Mesenchymal stem cell (in vitro differentiated cells and primary cell): Measurements from ENCODE around the gene GSG1. TPM values are rescaled to one million over a fixed set of nuclear protein-coding genes. Genes with fewer than 3 reads are reported as not detected.

ENCODE experiments used
- DNase-seq: peaks from one replicate; pipeline ENCODE4 v3.0.0-alpha.2; 2013
- H2AFZ ChIP-seq: one replicate; pipeline ENCODE4 v1.6.1; 2013; ENCODE audit warnings: low read depth, mild to moderate bottlenecking, control low read depth, inconsistent platforms, low read length, moderate library complexity
- H2AK5ac ChIP-seq: 2 replicates; pipeline ENCODE4 v1.6.1; 2013; ENCODE audit warnings: low read length, moderate library complexity, mild to moderate bottlenecking, inconsistent platforms; ENCODE audit not compliant: severe bottlenecking
- H2BK120ac ChIP-seq: one replicate; pipeline ENCODE4 v1.6.1; 2013; ENCODE audit warnings: low read depth, mild to moderate bottlenecking, inconsistent platforms, low read length, moderate library complexity
- H2BK12ac ChIP-seq, 2 experiments: one replicate each; pipeline ENCODE4 v1.6.1; 2013; ENCODE audit warnings: inconsistent platforms in 2 of 2, low read length in 2 of 2, mild to moderate bottlenecking in 2 of 2, moderate library complexity in 2 of 2, control low read depth in 1 of 2
- H2BK15ac ChIP-seq: one replicate; pipeline ENCODE4 v1.6.1; 2013; ENCODE audit warnings: mild to moderate bottlenecking, low read depth, inconsistent platforms; ENCODE audit not compliant: poor library complexity, severe bottlenecking
- H2BK5ac ChIP-seq: 2 replicates; pipeline ENCODE4 v1.6.1; 2013; ENCODE audit warnings: low read depth, mild to moderate bottlenecking, low read length, control low read depth, inconsistent platforms; ENCODE audit not compliant: poor library complexity, severe bottlenecking
- H3K14ac ChIP-seq, 2 experiments: one replicate each; pipeline ENCODE4 v1.6.1; 2013; ENCODE audit warnings: inconsistent platforms in 2 of 2, low read length in 2 of 2, control low read depth in 1 of 2, mild to moderate bottlenecking in 1 of 2, moderate library complexity in 1 of 2
- H3K18ac ChIP-seq, 2 experiments: one replicate each; pipeline ENCODE4 v1.6.1; 2013; ENCODE audit warnings: inconsistent platforms in 2 of 2, low read length in 2 of 2, control low read depth in 1 of 2, low read depth in 1 of 2, mild to moderate bottlenecking in 1 of 2
- H3K23ac ChIP-seq, 2 experiments: one replicate each; pipeline ENCODE4 v1.6.1; 2013; ENCODE audit warnings: inconsistent platforms in 2 of 2, low read length in 2 of 2, mild to moderate bottlenecking in 2 of 2, moderate library complexity in 2 of 2, control low read depth in 1 of 2
- H3K27ac ChIP-seq: 2 replicates; pipeline ENCODE4 v1.5.1; 2013; ENCODE audit warnings: mild to moderate bottlenecking, moderate library complexity, low read length, control low read depth, inconsistent platforms; ENCODE audit not compliant: poor library complexity, severe bottlenecking
- H3K27me3 ChIP-seq, 2 experiments: 2 replicates each; pipeline versions ENCODE4 v1.6.1 to v1.7.0; 2013; ENCODE audit warnings: low read length in 2 of 2, mild to moderate bottlenecking in 2 of 2, moderate library complexity in 2 of 2, control low read depth in 1 of 2, inconsistent platforms in 1 of 2; ENCODE audit not compliant: control insufficient read depth in 1 of 2, insufficient read depth in 1 of 2
- H3K36me3 ChIP-seq, 2 experiments: 2 replicates each; pipeline versions ENCODE4 v1.6.1 to v1.7.0; 2013; ENCODE audit warnings: low read length in 2 of 2, control low read depth in 1 of 2, inconsistent platforms in 1 of 2, low read depth in 1 of 2, mild to moderate bottlenecking in 1 of 2; ENCODE audit not compliant: insufficient read depth in 2 of 2, control insufficient read depth in 1 of 2
- H3K4ac ChIP-seq, 2 experiments: one replicate each; pipeline ENCODE4 v1.6.1; 2013; ENCODE audit warnings: inconsistent platforms in 2 of 2, low read length in 2 of 2, mild to moderate bottlenecking in 2 of 2, moderate library complexity in 2 of 2, control low read depth in 1 of 2, low read depth in 1 of 2
- H3K4me1 ChIP-seq: 2 replicates; pipeline ENCODE4 v1.6.1; 2013; ENCODE audit warnings: low read depth, low read length, control low read depth; ENCODE audit not compliant: control insufficient read depth, insufficient read depth
- H3K4me2 ChIP-seq: 2 replicates; pipeline ENCODE4 v1.6.1; 2013; ENCODE audit warnings: low read length, mild to moderate bottlenecking, inconsistent platforms; ENCODE audit not compliant: poor library complexity, severe bottlenecking
- H3K4me3 ChIP-seq, 2 experiments: 2 replicates each; pipeline versions ENCODE4 v1.5.1 to v1.7.0; 2013; ENCODE audit warnings: low read length in 2 of 2, mild to moderate bottlenecking in 2 of 2, control low read depth in 1 of 2, low read depth in 1 of 2; ENCODE audit not compliant: insufficient read depth in 1 of 2
- H3K79me1 ChIP-seq: replicated peaks from 2 replicates; pipeline ENCODE4 v1.6.1; 2013; ENCODE audit warnings: mild to moderate bottlenecking, control low read depth, low read length, inconsistent platforms; ENCODE audit not compliant: poor library complexity, severe bottlenecking
- H3K9ac ChIP-seq: 2 replicates; pipeline ENCODE4 v1.7.0; 2013; ENCODE audit warnings: mild to moderate bottlenecking, low read length, moderate library complexity
- H3K9me3 ChIP-seq: 2 replicates; pipeline ENCODE4 v1.7.0; 2013; ENCODE audit warnings: mild to moderate bottlenecking, low read length; ENCODE audit not compliant: control insufficient read depth
- H4K8ac ChIP-seq: one replicate; pipeline ENCODE4 v1.6.1; 2013; ENCODE audit warnings: inconsistent platforms, mild to moderate bottlenecking, low read length, moderate library complexity
- H4K91ac ChIP-seq: one replicate; pipeline ENCODE4 v1.6.1; 2013; ENCODE audit warnings: mild to moderate bottlenecking, low read length, inconsistent platforms
- WGBS: methylation state at CpG from one replicate; pipeline ENCODE4 v1.1.7; 2013; ENCODE audit warnings: mixed read lengths; 5-methylcytosine and 5-hydroxymethylcytosine counted together
- polyA plus RNA-seq, 2 experiments: library from polyadenylated mRNA; stranded (reverse); fragments of 200-250 nt; gene quantifications; one replicate each; pipeline ENCODE4 v1.2.3, GENCODE V29; 2013

The GSG1 gene
- 0.04 TPM for polyA plus RNA-seq (2013, experiment 1 of 2)
- polyA plus RNA-seq (2013, experiment 2 of 2), result not detected

DNA sequence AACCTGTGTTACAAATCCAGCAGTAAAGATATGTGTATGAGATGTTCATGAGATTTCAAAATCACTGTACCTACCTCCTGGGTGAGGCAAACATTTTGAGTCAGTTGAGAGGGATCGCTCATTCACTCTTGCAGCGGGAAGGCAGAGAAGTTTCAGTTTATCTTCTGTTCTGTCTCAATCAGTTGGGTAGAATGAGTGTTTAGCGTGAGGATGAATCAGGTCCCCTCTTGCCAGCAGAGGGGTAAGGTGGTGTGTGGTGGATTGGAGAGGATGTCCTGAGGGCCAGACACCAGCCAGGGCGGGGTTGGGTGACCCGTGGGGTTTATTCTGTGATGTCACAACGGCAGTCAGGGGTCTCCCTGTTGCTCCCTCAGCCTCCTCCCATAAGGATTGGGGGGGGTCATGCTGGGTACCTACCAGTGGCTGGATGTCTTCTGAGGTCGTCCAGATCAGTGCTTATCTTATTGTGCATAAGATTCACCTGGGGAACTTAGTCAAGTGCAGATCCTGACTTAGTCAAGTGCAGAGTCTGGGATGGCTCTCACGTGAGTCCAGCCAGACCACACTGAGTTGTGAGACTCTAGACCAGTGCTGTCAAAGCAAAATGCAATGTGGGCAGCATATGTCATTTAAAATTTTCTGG lies at the start of gene GSG1:
GSG1 (minus strand) TSS at position 277 of the 643 bp plus-strand sequence; CDS start at position 122, 155 bp downstream.
- no peaks in the 10 kb centered on the region for H3K36me3 ChIP-seq
- peak within 1 kb of the TSS; percentile 46 for H2BK15ac ChIP-seq
- peak within 1 kb of the TSS in 1 of 2 experiments; percentile 64 for H3K14ac ChIP-seq
- no peak within 1 kb of the TSS for H2AFZ ChIP-seq
- peak within 1 kb of the TSS; percentile 59 for H4K8ac ChIP-seq
- H3K23ac ChIP-seq, result no peak within 1 kb of the TSS
- H3K4me1 ChIP-seq, result peaks cover 11% of the 10 kb centered on the region
- peak within 1 kb of the TSS; percentile 95 for H3K9ac ChIP-seq
- peak within 1 kb of the TSS; percentile 79 to 91 for H2BK12ac ChIP-seq
- H3K9me3 ChIP-seq, result peaks cover 3% of the 10 kb centered on the region
- H2BK5ac ChIP-seq, result no peak within 1 kb of the TSS
- H3K18ac ChIP-seq, result peak within 1 kb of the TSS; percentile 86 to 88
- peak within 1 kb of the TSS; percentile 84 for H4K91ac ChIP-seq
- 92% methylated on average over 8 of the region's 8 CpGs for WGBS
- peak within 1 kb of the TSS; percentile 58 to 76 for H3K4ac ChIP-seq
- peak within 1 kb of the TSS; percentile 9 for H3K27ac ChIP-seq
- H3K4me3 ChIP-seq, result peak within 1 kb of the TSS in 1 of 2 experiments; percentile 50
- H3K79me1 ChIP-seq, result no peaks in the 10 kb centered on the region
- peak; percentile 30 for DNase-seq
- peak within 1 kb of the TSS; percentile 65 for H2AK5ac ChIP-seq
- no peak within 1 kb of the TSS for H3K4me2 ChIP-seq
- no peaks in the 10 kb centered on the region for H3K27me3 ChIP-seq
- peak within 1 kb of the TSS; percentile 59 for H2BK120ac ChIP-seq

- no peak overlapping the region for H2BK15ac ChIP-seq
These were observed 49.7 kb upstream of the GSG1 start for GRCh38 chr12:13153180-13153579.

DNA sequence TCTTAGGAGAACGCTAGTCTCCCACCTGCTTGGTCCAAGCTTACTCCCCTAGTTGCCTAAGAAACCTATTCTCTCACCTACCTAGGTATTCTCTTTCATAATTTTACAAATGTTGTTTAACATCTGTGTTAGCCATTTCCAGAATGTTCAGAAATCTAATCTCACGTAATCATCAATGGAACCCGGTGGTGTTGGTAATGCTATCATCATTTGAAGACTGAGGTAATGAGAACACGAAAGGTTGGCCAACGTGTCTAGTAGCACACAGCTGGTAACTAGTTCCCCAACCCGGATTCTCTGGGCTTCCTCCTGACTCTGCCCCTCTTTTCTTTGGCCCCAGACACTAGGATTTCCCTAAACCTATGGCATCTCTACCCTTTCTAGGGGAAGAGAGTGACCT lies 49.3 kb upstream of the GSG1 start:
- Histone ChIP-seq H3K4ac (no peak overlapping the region), H3K9ac (peak overlapping the region; percentile 48), H2BK120ac (no peak overlapping the region), H3K23ac (no peak overlapping the region), H4K91ac (no peak overlapping the region), H3K4me3 (peak overlapping the region in 1 of 2 experiments; percentile 34), H3K18ac (no peak overlapping the region), H3K9me3 (no peaks in the 10 kb centered on the region), H3K27ac (no peak overlapping the region), H3K79me1 (no peaks in the 10 kb centered on the region), H3K14ac (no peak overlapping the region), H2BK15ac (no peak overlapping the region), H2BK12ac (no peak overlapping the region), H3K36me3 (no peaks in the 10 kb centered on the region), H3K27me3 (no peaks in the 10 kb centered on the region), H3K4me2 (no peak overlapping the region), H3K4me1 (no peaks in the 10 kb centered on the region), H2AFZ (no peak overlapping the region), H2BK5ac (no peak overlapping the region), H2AK5ac (no peak overlapping the region), H4K8ac (no peak overlapping the region)
- no peak for DNase-seq
- WGBS, result 98% methylated on average over 6 of the region's 6 CpGs

More at GRCh38 chr12:13153180-13153579, 49.7 kb upstream of the GSG1 start:
- Histone ChIP-seq H4K91ac (no peak overlapping the region), H3K36me3 (no peaks in the 10 kb centered on the region), H2AFZ (no peak overlapping the region), H2BK5ac (no peak overlapping the region), H3K27me3 (no peaks in the 10 kb centered on the region), H2BK120ac (no peak overlapping the region), H3K4me1 (no peaks in the 10 kb centered on the region), H3K9me3 (no peaks in the 10 kb centered on the region), H3K27ac (no peak overlapping the region), H3K4ac (no peak overlapping the region), H3K4me3 (peak overlapping the region in 1 of 2 experiments; percentile 25), H3K4me2 (no peak overlapping the region), H3K23ac (no peak overlapping the region), H4K8ac (no peak overlapping the region), H3K79me1 (no peaks in the 10 kb centered on the region), H3K9ac (peak overlapping the region; percentile 70), H2AK5ac (no peak overlapping the region), H3K18ac (peak overlapping the region in 1 of 2 experiments; percentile 19), H2BK12ac (no peak overlapping the region), H3K14ac (no peak overlapping the region)
- WGBS, result 79% methylated on average over 7 of the region's 7 CpGs
- DNase-seq, result no peak

DNA sequence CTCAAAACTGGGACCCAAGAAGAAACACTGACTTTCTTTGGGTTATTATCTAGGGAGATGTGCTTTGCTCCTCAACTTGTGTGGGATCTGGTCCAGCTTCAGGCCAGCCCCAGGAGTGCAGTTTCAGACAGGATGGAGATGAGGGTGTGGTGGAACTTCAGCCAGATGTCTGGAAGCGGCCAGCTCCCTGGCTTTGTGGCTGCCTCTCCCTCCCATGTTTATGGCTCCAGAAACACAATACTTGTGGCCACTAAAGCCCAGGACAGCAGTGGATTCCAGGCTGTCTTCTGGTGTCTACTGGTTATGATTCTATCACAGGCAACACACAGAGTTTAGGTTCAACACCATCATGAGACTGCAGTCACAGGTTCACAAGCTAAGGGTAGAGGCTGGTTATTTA lies 48.8 kb upstream of the GSG1 start:
- Histone ChIP-seq H3K9ac (peak overlapping the region; percentile 48), H3K79me1 (no peaks in the 10 kb centered on the region), H3K4me1 (no peaks in the 10 kb centered on the region), H2BK12ac (no peak overlapping the region), H3K27me3 (no peaks in the 10 kb centered on the region), H3K23ac (no peak overlapping the region), H3K18ac (no peak overlapping the region), H2AFZ (no peak overlapping the region), H3K4me3 (peak overlapping the region in 1 of 2 experiments; percentile 34), H2BK15ac (no peak overlapping the region), H3K27ac (no peak overlapping the region), H2BK120ac (no peak overlapping the region), H4K91ac (no peak overlapping the region), H2BK5ac (no peak overlapping the region), H3K14ac (peak overlapping the region in 1 of 2 experiments; percentile 36), H3K36me3 (no peaks in the 10 kb centered on the region), H4K8ac (no peak overlapping the region), H2AK5ac (no peak overlapping the region), H3K4me2 (no peak overlapping the region), H3K4ac (no peak overlapping the region), H3K9me3 (no peaks in the 10 kb centered on the region)
- DNase-seq, result no peak
- 90% methylated on average over 1 of the region's 1 CpG for WGBS
